HG02678 (cell line): Measurements from ENCODE around the gene SINHCAF.
A peak's percentile ranks its signal among the peaks of the same experiment; 100 is the strongest.
"Not testable (repeated sequence)": the region's sequence is repeated elsewhere in the genome, so short reads cannot be mapped to it uniquely, and the experiment has no call there.

Source experiments
- ATAC-seq: cut with Tn5 transposase; IDR thresholded peaks from one replicate; pipeline ENCODE4 v1.9.1; 2021; ENCODE audit warnings: mild to moderate bottlenecking, moderate library complexity; ENCODE audit not compliant: unreplicated experiment

The SINHCAF gene, protein sequence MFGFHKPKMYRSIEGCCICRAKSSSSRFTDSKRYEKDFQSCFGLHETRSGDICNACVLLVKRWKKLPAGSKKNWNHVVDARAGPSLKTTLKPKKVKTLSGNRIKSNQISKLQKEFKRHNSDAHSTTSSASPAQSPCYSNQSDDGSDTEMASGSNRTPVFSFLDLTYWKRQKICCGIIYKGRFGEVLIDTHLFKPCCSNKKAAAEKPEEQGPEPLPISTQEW

GRCh38 chr12:31325877-31326631, at the start of gene SINHCAF:
Gene SINHCAF (minus strand): TSS chr12:31326150. CDS start chr12:31298204, 27,946 bp downstream.
- ATAC-seq: peak; percentile 57

DNA sequence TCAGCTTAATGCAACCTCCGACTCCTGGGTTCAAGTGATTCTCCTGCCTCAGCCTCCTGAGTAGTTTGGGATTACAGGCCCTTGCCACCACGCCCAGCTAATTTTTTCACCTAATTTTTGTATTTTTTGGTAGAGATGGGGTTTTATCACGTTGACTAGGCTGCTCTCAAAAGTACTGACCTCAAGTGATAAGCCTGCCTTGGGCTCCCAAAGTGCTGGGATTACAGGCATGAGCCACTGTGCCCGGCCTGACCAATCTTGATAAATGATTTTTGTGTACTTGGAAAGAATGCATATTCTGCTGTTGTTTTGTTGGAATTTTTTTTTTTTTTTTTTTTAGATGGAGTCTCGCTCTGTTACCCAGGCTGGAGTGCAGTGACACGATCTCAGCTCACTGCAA, 49.5 kb upstream of the SINHCAF start:
- not testable (repeated sequence) for ATAC-seq

DNA sequence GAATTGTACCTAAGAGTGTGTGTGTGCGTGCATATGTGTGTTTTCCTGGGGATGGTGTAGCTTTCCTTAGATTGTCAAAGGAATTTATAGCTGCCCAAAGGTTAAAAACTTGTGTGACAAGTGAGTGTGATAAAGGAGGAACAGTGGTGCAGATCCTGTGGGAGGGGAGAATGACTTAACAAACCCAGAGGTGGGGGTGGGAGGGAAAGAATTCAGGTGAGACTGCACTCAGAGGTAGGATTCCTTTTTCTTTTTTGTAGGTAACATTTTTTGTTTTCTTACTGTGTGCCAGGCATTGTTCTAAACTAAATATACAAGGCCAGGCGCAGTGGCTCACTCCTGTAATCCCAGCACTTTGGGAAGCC, 45.3 kb upstream of the SINHCAF start:
- no peak for ATAC-seq

DNA sequence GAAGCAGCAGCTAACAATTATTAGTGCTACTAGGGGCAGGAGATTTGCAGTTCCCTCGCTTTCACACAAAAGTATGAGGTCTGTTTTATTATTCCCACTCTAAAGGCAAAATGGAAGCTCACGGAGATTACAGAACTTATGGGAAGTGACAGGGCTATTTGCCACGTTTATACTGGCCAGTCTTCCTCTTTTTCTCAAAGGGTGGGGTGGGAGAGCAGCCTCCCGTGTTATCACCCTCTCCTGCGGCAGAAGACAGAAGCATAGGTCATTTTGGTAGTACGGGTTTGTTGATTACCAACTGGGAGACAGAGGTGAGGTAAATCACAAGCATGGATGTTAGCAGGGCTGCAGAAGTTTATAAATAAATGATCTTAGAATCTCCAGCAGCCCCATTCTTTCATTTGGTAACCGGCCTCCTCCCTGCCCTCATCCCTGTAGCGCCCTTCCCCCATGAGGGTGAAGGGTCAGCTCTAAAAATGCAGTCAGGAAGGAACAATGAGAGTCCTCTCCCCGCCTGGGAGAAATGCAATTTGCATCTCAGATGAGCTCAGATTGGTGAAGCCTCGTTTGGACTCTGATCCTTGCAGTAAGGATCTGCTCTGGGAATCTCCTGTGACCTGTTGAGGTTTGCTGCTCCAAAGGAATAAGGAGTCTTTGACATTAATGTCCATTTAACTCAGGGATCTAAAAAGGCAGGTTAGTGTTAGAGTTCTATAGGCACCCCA, 44.7 kb upstream of the SINHCAF start:
- no peak for ATAC-seq

DNA sequence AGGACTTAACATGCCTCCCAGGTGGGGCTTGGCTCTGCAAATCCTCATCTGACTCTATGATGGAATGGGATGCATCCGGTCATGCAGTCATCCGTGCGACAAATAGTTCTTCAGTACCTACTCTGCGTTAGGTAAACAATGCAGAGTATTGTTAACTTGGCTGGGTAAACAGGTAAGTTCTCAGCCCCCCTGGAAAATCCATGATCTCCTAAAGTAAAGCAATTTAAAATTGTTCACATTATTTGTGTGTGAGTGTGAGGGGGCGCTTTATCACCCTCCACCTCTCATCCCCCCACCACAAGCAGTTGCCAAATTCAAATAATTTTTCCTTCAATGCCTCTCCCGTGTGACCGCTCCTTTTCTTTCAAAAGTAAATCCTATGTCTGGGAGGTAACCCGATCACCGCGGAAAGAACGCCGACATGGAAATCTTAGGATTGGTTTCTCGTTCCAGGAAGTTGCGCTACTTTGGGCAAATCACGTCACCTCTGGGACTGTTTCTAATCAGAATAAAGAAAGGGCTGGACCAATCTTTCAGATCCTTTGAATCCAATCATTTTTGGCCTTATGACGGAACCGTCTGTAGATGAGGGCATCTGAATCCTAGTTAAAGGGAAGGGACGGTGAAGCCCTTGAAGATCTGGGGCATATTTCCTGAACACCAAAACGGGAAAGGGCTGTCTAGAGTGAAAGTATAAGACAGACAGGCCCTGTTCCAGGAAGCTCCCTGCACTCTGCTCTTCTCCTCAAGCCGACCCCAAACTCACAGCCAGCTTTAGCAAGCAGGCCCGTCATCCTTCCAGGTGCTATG, 44.0 kb upstream of the SINHCAF start:
- no peak for ATAC-seq

DNA sequence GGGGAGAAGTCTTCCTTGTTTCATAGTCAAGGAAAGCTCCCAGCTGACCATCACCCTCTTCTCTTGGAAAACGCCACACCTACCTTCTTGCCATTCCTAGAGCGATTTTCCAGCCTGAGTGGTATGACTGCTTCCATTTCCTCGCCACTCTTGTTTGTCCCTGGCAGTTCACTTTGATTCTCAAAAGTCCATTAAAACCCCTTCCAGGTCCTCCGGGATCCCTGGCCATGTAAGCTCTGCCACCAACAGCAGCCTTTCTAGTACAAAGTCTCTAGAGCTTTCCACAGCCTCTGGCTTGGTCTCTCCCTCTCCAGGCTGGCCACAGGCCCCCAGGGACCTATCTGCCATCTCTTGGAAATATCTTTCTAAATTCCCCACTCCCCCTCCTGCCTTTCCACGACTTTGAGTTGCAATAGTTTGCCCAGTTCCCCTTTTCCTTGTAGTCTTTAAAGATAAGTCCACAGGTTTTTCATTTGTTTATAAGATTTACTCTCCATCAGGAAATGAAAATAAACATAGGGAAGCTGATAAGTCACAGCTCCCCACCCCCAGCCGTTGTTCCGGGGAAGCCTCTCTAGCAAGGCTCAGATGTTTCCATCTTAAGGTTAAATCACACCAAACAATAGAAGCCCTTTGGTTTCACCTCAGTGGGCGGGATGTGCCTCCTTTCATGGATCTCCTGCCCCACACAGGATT, 42.9 kb upstream of the SINHCAF start:
- ATAC-seq: no peak

DNA sequence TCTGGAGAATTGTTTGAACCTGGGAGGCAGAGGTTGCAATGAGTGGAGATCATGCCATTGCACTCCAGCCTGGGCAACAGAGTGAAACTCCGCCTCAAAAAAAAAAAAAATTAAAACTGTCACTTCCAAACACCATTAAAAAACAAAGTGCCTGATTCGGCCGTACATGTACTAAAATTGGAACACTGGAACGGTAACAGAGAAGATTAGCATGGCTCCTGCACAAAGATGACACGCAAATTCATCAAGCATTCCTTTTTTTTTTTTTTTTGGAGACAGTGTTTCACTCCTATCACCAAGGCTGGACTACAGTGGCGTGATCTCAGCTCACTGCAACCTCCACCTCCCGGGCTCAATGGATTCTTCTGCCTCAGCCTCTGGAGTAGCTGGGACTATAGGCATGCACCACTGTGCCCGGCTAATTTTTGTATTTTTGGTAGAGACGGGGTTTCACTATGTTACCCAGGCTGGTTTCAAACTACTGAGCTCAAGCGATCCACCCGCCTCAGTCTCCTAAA, 40.2 kb upstream of the SINHCAF start:
- ATAC-seq: no peak

DNA sequence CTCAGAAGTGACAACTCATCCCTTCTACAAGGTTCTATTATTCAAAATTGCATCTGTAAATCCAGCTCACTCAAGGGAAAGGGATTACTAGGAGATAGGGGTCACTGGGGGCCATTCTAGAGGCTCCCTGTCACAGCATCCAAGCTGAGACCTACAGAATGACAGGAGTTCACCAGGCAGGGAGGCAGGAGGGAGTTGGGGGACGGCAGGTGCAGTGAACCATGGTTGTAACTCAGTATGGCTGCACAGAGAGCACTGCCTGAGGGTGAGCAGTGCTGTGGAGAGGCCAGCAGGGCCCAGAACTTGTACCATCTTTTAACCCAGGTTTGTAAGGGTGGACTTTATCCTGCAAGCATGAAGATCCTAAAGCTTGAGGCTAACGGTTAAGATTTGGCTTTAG, 37.9 kb upstream of the SINHCAF start:
- no peak for ATAC-seq

- peak; percentile 0 for ATAC-seq
Measured at GRCh38 chr12:31363416-31363809, 37.5 kb upstream of the SINHCAF start.

DNA sequence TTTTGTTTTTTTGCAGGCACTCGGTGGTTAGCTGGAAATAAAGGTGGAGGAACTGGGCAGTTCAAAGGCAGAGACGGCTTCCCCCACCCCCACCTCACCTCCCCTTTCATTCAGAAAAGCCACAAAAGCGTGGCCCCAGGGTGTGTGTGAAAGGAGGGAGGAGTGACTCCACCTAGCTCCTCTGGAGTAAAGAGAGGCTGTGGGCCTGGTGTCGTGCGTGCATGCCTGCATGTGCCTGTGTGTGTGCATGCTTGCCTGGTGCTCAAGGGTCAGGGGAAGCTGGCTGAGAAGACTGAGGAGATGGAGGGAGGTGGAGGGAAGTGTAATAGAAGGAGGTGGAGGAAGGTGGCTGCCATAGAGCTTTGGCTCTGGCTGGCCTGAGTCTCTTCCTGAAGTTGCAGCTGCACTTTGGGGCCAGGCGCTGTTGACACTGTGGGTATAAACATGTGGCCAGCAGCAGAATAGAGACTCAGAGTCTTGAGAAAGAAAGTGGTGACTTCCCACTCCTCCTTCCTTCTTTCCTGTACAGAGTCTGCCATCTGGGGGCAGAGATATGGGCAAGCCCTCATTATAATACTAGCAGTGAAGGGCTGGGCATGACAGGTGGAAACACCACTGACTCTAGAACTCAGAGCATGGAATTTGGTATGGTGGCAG, 36.9 kb upstream of the SINHCAF start:
- ATAC-seq: peak; percentile 80

GRCh38 chr12:31362115-31362758, 36.3 kb upstream of the SINHCAF start:
- peak; percentile 47 for ATAC-seq

- no peak for ATAC-seq
Measured at GRCh38 chr12:31361730-31362114, 35.8 kb upstream of the SINHCAF start.

GRCh38 chr12:31355747-31356107, 29.8 kb upstream of the SINHCAF start:
- ATAC-seq: no peak

- ATAC-seq: no peak
Measured at GRCh38 chr12:31353750-31354708, 28.1 kb upstream of the SINHCAF start.

- ATAC-seq: no peak
Measured at GRCh38 chr12:31346267-31346666, 20.3 kb upstream of the SINHCAF start.

DNA sequence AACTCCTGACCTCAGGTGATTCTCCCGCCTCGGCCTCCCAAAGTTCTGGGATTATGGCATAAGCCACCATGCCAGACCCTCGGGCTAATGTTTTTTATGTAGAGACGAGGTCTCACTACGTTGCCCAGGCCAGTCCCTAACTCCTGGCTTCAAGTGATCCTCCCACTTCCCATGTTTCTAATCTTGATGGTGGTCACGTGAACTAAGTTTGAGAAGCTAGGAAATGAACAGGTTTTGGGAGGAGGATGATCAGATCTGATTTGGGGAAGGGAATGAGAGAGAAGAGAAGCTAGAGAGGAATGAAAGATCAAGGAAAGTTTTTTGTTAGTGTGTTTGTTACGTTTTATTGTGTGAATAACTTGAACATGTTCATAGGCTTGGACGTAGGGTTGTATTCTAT, 17.2 kb upstream of the SINHCAF start:
- ATAC-seq: no peak

DNA sequence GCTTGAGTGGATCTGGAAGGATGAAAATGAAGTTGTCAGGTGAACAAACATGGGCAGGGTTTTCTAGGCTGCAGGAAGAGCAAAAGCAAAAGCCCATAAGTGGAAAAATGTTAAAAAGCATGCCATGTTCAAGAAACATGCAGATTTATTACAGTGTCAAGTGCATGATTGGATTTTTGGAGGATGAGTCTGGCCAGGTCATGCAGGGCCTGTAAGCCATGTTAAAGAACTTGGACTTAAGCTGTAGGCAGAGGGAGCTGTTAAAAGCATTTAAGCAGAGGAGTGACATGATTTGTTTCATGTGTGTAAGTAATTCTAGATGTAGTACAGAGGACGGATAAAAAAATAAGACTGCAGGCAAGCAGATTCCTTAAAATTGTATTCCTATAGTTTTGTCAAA, 16.3 kb upstream of the SINHCAF start:
- ATAC-seq: no peak
